B cell (primary cell): ENCODE data around the gene ITPK1.

ENCODE experiments used
- CTCF ChIP-seq: fragments of 200-600 bp; IDR thresholded peaks from one replicate; pipeline ENCODE4 v1.8.0; 2022; ENCODE audit warnings: antibody characterized with exemption, mild to moderate bottlenecking
- EZH2 ChIP-seq: IDR thresholded peaks from 2 replicates; pipeline ENCODE4 v1.6.1; 2012; ENCODE audit warnings: borderline replicate concordance, low read depth, mild to moderate bottlenecking, moderate library complexity, low read length; ENCODE audit not compliant: insufficient read depth, poor library complexity, severe bottlenecking

- no peak for TF ChIP-seq CTCF
- TF ChIP-seq EZH2 = no peak
Measured at GRCh38 chr14:93023802-93024434, 91.8 kb downstream of the ITPK1 start.
